Glomerular visceral epithelial cell (primary cell): Measurements from ENCODE around the gene TBL3.
"Not testable (repeated sequence)": the region's sequence is repeated elsewhere in the genome, so short reads cannot be mapped to it uniquely, and the experiment has no call there.

Experiments
- DNase-seq: peaks from one replicate; pipeline ENCODE4 v3.0.0-alpha.2; 2016; ENCODE audit errors: extremely low spot score

Gene TBL3

GRCh38 chr16:1942810-1943726 is 28.8 kb upstream of the TBL3 start, which contains the start of gene MSRB1:
MSRB1 (minus strand) TSS chr16:1943199; CDS start chr16:1943156, 43 bp downstream.
- DNase-seq: peak; percentile 98

DNA sequence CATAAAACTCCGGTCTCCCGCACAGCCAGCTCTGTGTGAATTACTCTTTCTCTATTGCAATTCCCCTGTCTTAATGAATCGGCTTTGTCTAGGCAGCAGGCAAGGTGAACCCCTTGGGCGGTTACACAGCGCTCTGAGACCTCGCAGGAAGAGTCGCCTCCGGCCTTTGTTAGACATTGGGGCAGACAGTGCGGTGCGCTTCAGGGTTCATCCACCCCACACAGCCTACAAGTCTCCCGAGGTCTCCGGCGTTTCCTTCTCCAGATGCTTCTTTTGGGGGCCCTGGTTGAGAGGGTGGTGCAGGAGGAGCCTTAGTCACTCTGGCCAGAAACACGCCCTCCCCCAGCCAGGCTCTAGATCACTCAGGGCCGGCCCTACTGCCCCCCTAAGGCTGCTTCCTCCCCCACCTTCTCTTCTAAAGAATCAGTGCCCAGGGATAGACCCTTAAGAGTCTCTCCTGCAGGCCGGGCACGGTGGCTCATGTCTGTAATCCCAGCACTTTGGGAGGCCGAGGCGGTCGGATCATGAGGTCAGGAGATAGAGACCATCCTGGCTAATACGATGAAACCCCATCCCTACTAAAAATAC is 27.1 kb upstream of the TBL3 start:
- no peak for DNase-seq

- DNase-seq: no peak
Measured at GRCh38 chr16:1945559-1946391, 26.1 kb upstream of the TBL3 start.

DNA sequence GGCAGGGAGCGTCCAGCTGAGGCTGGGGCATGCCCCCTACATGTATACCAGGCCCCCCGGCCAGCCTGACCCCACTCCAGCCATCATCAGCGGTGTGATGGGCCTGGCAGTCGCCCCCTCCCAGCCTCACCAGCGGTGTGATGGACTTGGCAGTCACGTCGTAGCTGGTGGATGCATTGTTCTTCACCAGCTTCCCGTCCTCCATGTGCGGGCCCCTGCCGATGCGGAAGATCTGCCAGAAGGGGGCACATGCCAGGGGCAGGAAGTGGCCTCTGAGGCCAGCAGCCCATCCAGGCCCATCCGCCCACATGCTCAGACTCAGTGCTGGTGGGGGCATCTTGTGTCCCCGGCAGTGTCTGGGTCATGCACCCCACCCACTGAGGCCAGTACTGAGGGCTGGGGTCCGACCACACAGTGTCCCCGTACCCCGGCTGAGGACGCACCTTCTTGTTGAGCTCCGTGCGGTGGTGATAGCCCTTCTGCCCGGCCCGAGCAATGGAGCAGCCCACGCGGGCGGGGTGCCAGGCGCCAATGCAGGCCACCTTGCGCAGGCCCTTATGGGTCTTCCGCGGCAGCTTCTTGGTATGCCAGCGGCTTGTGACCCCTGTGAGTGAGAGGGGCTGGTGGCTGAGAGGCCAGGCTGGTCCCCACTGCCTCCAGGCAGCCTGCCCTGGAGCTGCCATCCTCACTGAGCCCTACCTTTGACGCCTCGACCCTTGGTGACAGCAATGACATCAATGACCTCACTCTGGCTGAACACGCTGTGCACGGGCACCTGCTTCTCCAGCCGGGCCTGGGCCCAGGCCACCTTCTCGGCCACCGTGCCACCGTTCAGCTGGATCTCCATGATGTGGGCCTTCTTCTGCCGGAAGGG is 25.1 kb upstream of the TBL3 start:
- no peak for DNase-seq

DNA sequence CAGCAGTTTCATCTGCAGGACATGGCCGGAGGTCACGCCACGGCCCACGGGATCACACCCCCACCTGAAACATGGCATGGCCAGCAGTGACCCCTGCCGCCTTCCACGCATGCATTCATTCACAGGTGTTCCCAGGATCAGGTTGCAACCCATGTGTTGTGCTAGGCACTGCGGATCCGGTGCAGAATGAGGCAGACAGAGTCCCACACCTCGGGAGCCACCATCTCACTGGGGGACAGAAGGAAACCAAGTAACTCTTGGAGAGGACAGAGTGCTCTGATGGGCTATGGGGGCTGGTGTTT is 24.5 kb upstream of the TBL3 start:
- DNase-seq: no peak

DNA sequence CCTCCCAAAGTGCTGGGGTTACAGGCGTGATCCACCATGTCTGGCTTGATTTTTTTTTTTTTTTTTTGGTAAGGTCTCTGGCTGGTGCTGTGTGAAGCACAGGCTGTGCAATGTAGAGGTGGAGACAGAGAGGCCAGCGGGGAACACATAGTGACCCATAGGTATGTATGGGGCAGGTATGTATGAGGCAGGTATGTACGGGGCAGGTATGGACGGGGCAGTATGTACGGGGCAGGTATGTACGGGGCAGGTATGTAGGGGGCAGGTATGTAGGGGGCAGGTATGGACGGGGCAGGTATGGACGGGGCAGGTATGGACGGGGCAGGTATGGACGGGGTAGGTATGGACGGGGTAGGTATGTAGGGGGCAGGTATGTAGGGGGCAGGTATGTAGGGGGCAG is 22.3 kb upstream of the TBL3 start:
- no peak for DNase-seq

- no peak for DNase-seq
Measured at GRCh38 chr16:1950047-1950446, 21.8 kb upstream of the TBL3 start.

- DNase-seq: no peak
Measured at GRCh38 chr16:1950559-1950958, 21.3 kb upstream of the TBL3 start.

DNA sequence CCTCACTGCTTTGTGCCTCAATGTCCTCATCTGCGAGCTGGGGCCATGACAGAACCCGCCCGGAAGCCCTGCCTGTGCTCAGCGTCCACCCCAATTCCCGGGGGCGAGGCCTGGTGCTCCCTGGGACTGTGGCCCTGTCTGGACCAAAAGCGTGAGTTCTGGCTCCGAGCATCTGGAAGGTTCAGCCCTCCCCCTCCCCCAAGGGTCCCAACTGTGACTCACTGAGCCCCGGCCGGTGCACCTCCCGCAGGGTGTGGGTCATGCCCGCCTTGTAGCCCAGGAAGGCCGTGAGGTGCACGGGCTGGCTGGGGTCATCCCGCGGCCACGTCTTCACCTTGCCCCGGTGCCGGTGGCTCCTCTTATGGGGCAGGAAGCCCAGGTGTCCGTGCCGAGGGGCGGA is 18.1 kb upstream of the TBL3 start:
- no peak for DNase-seq

- DNase-seq: not testable (repeated sequence)
Measured at GRCh38 chr16:1957434-1958142, 14.3 kb upstream of the TBL3 start.

DNA sequence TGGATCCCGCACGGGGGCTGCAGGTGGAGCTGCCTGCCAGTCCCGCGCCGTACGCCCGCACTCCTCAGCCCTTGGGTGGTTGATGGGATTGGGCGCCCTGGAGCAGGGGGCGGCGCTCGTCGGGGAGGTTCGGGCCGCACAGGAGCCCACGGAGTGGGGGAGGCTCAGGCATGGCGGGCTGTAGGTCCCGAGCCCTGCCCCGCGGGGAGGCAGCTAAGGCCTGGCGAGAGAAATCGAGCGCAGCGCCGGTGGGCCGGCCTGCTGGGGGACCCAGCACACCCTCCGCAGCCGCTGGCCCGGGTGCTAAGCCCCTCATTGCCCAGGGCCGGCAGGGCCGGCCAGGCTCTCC is 13.7 kb upstream of the TBL3 start:
- DNase-seq: not testable (repeated sequence)

GRCh38 chr16:1958715-1959268 is 13.1 kb upstream of the TBL3 start:
- no peak for DNase-seq

GRCh38 chr16:1959269-1960039 is 12.4 kb upstream of the TBL3 start, which contains the start of gene NDUFB10:
NDUFB10 (plus strand) TSS chr16:1959538; CDS start chr16:1959625, 87 bp downstream.
- peak; percentile 88 for DNase-seq

GRCh38 chr16:1960665-1961630 is 10.9 kb upstream of the TBL3 start:
- DNase-seq: peak; percentile 53

DNA sequence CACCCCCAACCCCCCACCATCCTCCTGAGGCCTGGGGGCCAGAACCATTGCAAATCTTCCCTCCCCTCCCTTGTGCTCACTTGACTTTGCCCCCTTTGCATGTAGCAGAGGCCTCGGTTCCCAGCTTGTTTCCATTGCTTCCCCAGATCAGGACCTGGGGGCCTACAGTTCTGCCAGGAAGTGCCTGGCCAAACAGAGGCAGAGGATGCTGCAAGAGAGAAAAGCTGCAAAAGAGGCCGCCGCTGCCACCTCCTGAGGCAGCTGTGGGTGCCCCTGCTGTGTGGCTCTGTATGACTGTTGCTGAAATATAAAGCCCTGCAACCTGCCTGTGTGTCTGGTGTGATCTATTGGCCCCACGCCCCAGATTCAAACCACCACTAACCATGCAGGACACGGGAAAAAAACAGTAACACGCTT is 10.2 kb upstream of the TBL3 start:
- no peak for DNase-seq

DNA sequence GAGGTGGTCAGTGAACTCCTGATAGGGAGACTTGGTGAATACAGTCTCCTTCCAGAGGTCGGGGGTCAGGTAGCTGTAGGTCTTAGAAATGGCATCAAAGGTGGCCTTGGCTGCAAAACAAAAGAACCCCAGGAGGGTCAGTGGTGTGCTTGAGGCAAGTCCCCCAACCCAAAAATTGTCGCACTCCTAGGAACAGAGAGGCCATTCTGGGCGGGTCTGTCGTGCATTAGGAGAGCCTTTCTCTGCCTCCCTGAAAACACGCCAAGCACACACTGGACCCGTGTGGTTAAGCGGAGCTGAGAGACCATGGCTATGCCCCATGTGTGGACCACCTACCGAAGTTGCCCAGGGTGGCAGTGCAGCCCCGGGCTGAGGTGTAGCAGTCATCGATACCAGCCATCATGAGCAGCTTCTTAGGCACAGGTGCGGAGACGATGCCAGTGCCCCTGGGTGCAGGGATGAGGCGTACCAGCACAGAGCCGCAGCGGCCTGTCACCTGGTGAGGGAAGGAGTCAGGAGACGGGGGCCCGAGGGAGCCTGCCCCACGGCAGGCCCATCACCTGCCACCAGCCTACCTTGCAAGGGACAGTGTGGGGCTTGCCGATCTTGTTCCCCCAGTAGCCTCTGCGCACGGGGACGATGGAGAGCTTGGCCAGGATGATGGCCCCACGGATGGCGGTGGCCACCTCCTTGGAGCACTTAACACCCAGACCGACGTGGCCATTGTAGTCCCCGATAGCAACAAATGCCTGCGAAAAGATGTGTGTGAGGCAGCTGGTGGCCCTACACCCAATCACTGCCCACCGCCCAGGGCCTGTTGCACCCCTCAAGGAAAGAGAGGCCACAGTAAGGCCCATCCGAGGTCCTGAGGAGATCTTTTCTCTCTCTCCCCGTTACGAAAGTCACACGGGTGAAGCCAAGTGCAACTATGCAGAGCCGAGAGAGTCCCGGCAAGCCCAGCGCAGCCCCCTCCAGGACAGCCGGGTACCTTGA is 9.4 kb upstream of the TBL3 start:
- not testable (repeated sequence) for DNase-seq

GRCh38 chr16:1963806-1964505 is 7.9 kb upstream of the TBL3 start:
- DNase-seq: no peak
